Suprapubic skin (tissue), 3 donors: ENCODE data around the gene SLAMF1.

Source experiments
- POLR2A ChIP-seq, 2 donors: fragments of 450-650 bp; IDR thresholded peaks; one replicate each; pipeline ENCODE4 v1.6.1; 2017; ENCODE audit warnings: antibody characterized with exemption in 2 of 2, mild to moderate bottlenecking in 2 of 2, moderate library complexity in 2 of 2
- TF ChIP-seq, protein P1 (sequence below), 2 donors: fragments of 200-600 bp in 1 of 2; fragments of 450-650 bp in 1 of 2; sonication (generic) in 1 of 2; IDR thresholded peaks; one replicate each; pipeline ENCODE4 v1.5.1; 2016 to 2019; ENCODE audit warnings: antibody characterized with exemption in 2 of 2, mild to moderate bottlenecking in 1 of 2, moderate library complexity in 1 of 2

DNA sequence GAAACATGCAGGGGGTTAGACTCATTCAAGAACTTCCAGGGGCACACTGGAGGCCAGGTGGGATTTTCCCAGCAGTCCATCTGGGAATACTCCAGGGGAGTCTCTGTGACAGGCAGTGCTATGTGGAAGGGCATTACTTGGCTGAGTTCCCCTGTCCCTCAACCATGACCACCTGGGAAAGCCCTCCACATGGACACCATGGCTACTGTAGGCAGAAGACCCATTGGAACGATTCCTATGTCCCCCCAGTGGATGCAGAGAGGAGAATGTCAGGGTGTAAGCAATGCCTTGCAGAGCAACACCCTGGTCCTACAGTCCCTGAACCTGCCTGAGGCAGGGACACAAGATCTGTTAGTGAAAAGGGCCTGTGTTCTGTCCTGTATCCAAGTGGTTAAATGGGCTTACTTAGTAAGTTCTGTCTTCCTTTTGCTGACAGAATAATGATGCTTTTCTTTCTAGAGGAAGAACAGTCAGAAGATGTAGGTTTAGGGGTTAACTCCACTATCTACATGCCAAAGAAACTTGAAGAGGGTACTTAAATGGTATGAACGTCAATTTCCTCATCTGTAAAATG is 13.4 kb downstream of the SLAMF1 start:
- no peak for TF ChIP-seq POLR2A (IDR thresholded peaks at IDR 0.05)
- TF ChIP-seq, protein P1, sequence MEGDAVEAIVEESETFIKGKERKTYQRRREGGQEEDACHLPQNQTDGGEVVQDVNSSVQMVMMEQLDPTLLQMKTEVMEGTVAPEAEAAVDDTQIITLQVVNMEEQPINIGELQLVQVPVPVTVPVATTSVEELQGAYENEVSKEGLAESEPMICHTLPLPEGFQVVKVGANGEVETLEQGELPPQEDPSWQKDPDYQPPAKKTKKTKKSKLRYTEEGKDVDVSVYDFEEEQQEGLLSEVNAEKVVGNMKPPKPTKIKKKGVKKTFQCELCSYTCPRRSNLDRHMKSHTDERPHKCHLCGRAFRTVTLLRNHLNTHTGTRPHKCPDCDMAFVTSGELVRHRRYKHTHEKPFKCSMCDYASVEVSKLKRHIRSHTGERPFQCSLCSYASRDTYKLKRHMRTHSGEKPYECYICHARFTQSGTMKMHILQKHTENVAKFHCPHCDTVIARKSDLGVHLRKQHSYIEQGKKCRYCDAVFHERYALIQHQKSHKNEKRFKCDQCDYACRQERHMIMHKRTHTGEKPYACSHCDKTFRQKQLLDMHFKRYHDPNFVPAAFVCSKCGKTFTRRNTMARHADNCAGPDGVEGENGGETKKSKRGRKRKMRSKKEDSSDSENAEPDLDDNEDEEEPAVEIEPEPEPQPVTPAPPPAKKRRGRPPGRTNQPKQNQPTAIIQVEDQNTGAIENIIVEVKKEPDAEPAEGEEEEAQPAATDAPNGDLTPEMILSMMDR (IDR thresholded peaks at IDR 0.05): no peak
